ENCODE data around the gene FANCI.

- TF ChIP-seq CTCF (conservative IDR thresholded peaks at IDR 0.05; ENCODE audit: low read depth, low read length) (no peak), EZH2 (IDR thresholded peaks at IDR 0.05; ENCODE audit: borderline replicate concordance, low read depth, low read length, poor library complexity, severe bottlenecking) (no peak)
Observed at GRCh38 chr15:89199746-89200145, 44.0 kb upstream of the FANCI start.
